ENCODE data around the gene ATM. TPM values are rescaled to one million over a fixed set of nuclear protein-coding genes. Genes with fewer than 3 reads are reported as not detected.

ATM gene
- polyA plus RNA-seq, 1 experiment: 12.8 TPM

DNA sequence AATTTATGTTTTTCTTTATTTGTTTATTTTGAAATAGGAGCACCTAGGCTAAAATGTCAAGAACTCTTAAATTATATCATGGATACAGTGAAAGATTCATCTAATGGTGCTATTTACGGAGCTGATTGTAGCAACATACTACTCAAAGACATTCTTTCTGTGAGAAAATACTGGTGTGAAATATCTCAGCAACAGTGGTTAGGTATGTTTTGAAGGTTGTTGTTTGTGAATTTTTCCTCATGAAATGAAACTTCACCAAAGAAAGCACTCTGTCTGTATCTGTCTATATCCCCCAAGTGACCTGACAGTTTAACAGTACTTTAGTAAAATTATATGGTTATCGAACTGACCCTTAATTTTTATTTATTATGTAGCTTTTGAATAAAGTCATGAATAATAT, 12.8 kb downstream of the ATM start:
- Histone ChIP-seq H3K4me3 (ENCODE audit: low read depth, low read length) (no peak overlapping the region), H3K36me3 (ENCODE audit: control insufficient read depth, insufficient read depth, low read length) (peaks cover 3% of the 10 kb centered on the region; the same call in 1 of the 2 replicates), H3K27me3 (ENCODE audit: control insufficient read depth, insufficient read depth, low read length) (no peaks in the 10 kb centered on the region)
- POLR2A ChIA-PET: no interaction called here
- DNase-seq (ENCODE audit: low read depth): no peak
- CTCF ChIA-PET: interaction anchor here (0.6 to 1.3 kb wide), 2 partner anchors 9 to 407 kb away, joined by 3 to 4 read pairs; no protein-coding TSS in a partner anchor
- TF ChIP-seq, protein P1, sequence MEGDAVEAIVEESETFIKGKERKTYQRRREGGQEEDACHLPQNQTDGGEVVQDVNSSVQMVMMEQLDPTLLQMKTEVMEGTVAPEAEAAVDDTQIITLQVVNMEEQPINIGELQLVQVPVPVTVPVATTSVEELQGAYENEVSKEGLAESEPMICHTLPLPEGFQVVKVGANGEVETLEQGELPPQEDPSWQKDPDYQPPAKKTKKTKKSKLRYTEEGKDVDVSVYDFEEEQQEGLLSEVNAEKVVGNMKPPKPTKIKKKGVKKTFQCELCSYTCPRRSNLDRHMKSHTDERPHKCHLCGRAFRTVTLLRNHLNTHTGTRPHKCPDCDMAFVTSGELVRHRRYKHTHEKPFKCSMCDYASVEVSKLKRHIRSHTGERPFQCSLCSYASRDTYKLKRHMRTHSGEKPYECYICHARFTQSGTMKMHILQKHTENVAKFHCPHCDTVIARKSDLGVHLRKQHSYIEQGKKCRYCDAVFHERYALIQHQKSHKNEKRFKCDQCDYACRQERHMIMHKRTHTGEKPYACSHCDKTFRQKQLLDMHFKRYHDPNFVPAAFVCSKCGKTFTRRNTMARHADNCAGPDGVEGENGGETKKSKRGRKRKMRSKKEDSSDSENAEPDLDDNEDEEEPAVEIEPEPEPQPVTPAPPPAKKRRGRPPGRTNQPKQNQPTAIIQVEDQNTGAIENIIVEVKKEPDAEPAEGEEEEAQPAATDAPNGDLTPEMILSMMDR (IDR thresholded peaks at IDR 0.05; ENCODE audit: insufficient read depth, low read depth, low read length): no peak

DNA sequence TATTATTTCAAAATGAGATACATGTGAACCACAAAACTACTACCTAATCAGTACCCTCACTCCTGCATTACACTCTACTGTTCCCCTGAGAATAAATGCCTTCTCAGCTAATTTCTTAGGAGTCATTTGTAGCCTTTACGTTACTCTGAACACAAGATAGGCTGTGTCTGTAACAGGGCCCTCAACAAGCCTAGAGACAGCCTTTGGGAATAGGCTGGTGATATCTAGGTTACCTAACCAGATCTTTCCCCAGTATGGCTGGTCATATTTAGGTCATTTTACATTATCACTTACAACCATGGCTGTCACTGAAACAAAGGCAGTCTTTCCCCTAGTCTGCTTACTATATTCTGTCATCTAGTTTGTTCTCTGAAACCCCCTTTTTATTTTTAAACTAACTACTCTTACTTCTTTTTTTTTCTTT, 14.2 kb downstream of the ATM start:
- no peak for DNase-seq (ENCODE audit: low read depth)
- TF ChIP-seq, protein P1 (IDR thresholded peaks at IDR 0.05; ENCODE audit: insufficient read depth, low read depth, low read length): no peak
- Histone ChIP-seq H3K4me3 (ENCODE audit: low read depth, low read length) (no peak overlapping the region), H3K27me3 (ENCODE audit: control insufficient read depth, insufficient read depth, low read length) (no peaks in the 10 kb centered on the region), H3K36me3 (ENCODE audit: control insufficient read depth, insufficient read depth, low read length) (peaks cover 3% of the 10 kb centered on the region)
- POLR2A ChIA-PET: no interaction called here
- CTCF ChIA-PET: no interaction called here

DNA sequence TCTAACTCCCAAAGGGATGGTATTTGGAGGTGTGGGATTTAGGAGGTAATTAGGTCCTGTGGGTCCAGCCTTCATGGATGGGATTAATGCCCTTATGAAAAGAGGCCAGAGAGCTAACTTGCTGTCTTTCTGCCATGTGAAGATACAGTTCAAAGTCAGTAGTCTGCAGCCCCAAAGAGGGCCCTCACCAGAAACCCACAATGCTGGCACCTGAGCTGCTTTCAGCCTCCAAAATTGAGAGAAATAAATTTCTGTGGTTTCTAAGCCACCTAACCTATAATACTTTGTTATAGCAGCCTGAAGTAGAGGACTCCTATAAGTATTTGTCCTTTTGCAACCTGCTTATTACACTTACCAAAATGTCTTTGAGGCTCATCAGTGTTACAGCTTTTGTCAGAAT, 16.2 kb downstream of the ATM start:
- no peak overlapping the region for H3K4me3 ChIP-seq (ENCODE audit: low read depth, low read length)
- ChIA-PET POLR2A (no interaction called here), CTCF (no interaction called here)
- H3K36me3 ChIP-seq (ENCODE audit: control insufficient read depth, insufficient read depth, low read length): peaks cover 1% of the 10 kb centered on the region
- no peak for DNase-seq (ENCODE audit: low read depth)
- TF ChIP-seq, protein P1 (IDR thresholded peaks at IDR 0.05; ENCODE audit: insufficient read depth, low read depth, low read length): no peak
- H3K27me3 ChIP-seq (ENCODE audit: control insufficient read depth, insufficient read depth, low read length): no peaks in the 10 kb centered on the region

DNA sequence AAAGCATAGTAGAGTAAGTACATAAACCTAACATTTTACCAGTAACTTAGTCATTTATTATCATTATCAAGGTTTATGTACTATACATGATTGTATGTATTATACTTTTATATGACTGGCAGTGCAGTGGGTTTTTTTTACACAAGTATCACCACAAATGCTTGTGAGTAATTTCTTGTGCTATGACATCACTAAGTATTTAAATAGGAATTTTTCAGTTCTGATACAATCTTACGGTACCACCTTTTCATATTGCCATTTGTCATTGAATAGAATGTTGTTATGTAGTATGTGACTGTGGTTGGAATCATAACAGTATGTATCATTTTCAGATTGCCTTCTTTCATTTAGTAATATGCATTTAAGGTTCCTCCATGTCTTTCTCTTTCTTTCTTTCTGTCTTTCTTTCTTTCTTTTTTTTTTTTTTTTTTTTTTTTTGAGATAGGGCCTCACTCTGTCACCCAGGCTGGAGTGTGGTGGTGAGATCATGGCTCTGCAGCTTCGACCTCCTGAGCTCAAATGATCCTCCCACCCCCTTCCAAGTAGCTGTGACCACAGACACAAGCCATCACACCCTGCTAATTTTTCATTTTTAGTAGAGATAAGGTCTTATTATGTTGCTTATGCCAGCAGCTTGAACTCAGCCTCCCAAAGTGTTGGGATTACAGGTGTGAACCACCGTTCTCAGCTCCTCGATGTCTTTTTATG, 18.6 kb downstream of the ATM start:
- TF ChIP-seq, protein P1 (IDR thresholded peaks at IDR 0.05; ENCODE audit: insufficient read depth, low read depth, low read length): no peak
- no peak for DNase-seq (ENCODE audit: low read depth)
- H3K27me3 ChIP-seq (ENCODE audit: control insufficient read depth, insufficient read depth, low read length): no peaks in the 10 kb centered on the region
- H3K4me3 ChIP-seq (ENCODE audit: low read depth, low read length): no peak overlapping the region
- H3K36me3 ChIP-seq (ENCODE audit: control insufficient read depth, insufficient read depth, low read length): peaks cover 1% of the 10 kb centered on the region
- POLR2A ChIA-PET: no interaction called here
- CTCF ChIA-PET: interaction anchor here (0.6 to 1.4 kb wide), 2 partner anchors 15 to 406 kb away, joined by 3 read pairs; no protein-coding TSS in a partner anchor

DNA sequence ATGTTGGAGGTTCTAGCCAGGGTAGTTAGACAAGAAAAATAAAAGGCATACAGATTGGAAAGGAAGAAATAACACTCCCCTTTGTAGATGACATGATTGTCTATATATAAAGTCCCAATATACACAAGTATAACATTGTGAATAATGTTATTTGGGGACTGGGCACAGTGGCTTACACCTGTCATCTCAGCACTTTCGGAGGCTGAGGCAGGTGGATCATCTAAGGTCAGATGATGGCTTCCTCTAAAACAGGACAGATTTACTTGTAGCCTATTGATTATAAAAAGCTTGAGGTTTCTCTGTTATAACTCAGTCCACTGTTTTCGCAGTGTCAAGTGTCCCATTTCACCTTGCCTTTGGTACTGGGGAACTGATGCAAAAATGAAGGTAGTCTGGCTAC, 19.6 kb downstream of the ATM start:
- TF ChIP-seq, protein P1 (IDR thresholded peaks at IDR 0.05; ENCODE audit: insufficient read depth, low read depth, low read length): no peak
- POLR2A ChIA-PET: no interaction called here
- CTCF ChIA-PET: interaction anchor here (1.4 kb wide), 1 partner anchor 14 kb away, joined by 3 read pairs; no protein-coding TSS in a partner anchor
- Histone ChIP-seq H3K27me3 (ENCODE audit: control insufficient read depth, insufficient read depth, low read length) (no peaks in the 10 kb centered on the region), H3K4me3 (ENCODE audit: low read depth, low read length) (no peak overlapping the region), H3K36me3 (ENCODE audit: control insufficient read depth, insufficient read depth, low read length) (peaks cover 1% of the 10 kb centered on the region)
- DNase-seq (ENCODE audit: low read depth): no peak
